OCI-LY1 (cell line): ENCODE results near the gene DROSHA.

Experiments used
- H2AFZ ChIP-seq: fragments of 200-600 bp; sonication (generic), shearing (Covaris generic); 2 replicates; pipeline ENCODE4 v1.6.0; 2014; ENCODE audit warnings: antibody characterized with exemption, mild to moderate bottlenecking, low read length
- H3F3A ChIP-seq: fragments of 200-600 bp; sonication (generic), shearing (Covaris generic); 2 replicates; pipeline ENCODE4 v1.6.0; 2014; ENCODE audit warnings: mild to moderate bottlenecking, antibody characterized with exemption, low read length, moderate library complexity; ENCODE audit not compliant: insufficient read depth
- H3K27ac ChIP-seq: fragments of 200-600 bp; sonication (generic); 2 replicates; pipeline ENCODE4 v1.5.1; 2014; ENCODE audit warnings: low read length, mixed run types, mild to moderate bottlenecking, low read depth; ENCODE audit not compliant: poor library complexity, severe bottlenecking
- H3K27me3 ChIP-seq: fragments of 200-600 bp; sonication (generic); 2 replicates; pipeline ENCODE4 v1.6.0; 2014; ENCODE audit warnings: antibody characterized with exemption, mild to moderate bottlenecking, low read length, moderate library complexity; ENCODE audit not compliant: insufficient read depth
- H3K36me3 ChIP-seq: fragments of 200-600 bp; sonication (generic); 2 replicates; pipeline ENCODE4 v1.6.1; 2014; ENCODE audit warnings: mild to moderate bottlenecking, antibody characterized with exemption, low read length, moderate library complexity, mixed read lengths; ENCODE audit not compliant: insufficient read depth
- H3K4me1 ChIP-seq: fragments of 200-600 bp; sonication (generic); 2 replicates; pipeline ENCODE4 v1.5.1; 2014; ENCODE audit warnings: mild to moderate bottlenecking, low read length, moderate library complexity; ENCODE audit not compliant: insufficient read depth, severe bottlenecking
- H3K4me2 ChIP-seq: fragments of 200-600 bp; sonication (generic), shearing (Covaris generic); 2 replicates; pipeline ENCODE4 v1.6.1; 2014; ENCODE audit warnings: low read length
- H3K4me3 ChIP-seq: fragments of 200-600 bp; sonication (generic); 2 replicates; pipeline ENCODE4 v1.5.1; 2014; ENCODE audit warnings: low read length, low read depth, mild to moderate bottlenecking, mixed read lengths; ENCODE audit not compliant: poor library complexity, severe bottlenecking
- H3K79me2 ChIP-seq: fragments of 200-600 bp; shearing (Covaris generic); 2 replicates; pipeline ENCODE4 v1.6.1; 2016; ENCODE audit warnings: mixed run types, low read length, mixed read lengths; ENCODE audit not compliant: insufficient read depth
- H3K9ac ChIP-seq: fragments of 200-600 bp; sonication (generic), shearing (Covaris generic); 2 replicates; pipeline ENCODE4 v1.6.1; 2014; ENCODE audit warnings: mild to moderate bottlenecking, low read length, mixed read lengths
- H3K9me2 ChIP-seq: fragments of 200-600 bp; sonication (generic), shearing (Covaris generic); 2 replicates; pipeline ENCODE4 v1.6.1; 2014; ENCODE audit warnings: low read depth, mild to moderate bottlenecking, low read length, mixed read lengths
- H3K9me3 ChIP-seq: fragments of 200-600 bp; shearing (Covaris generic); 2 replicates; pipeline ENCODE4 v1.6.1; 2014; ENCODE audit warnings: low read length, mixed read lengths
- H4K20me1 ChIP-seq: fragments of 200-600 bp; sonication (generic), shearing (Covaris generic); 2 replicates; pipeline ENCODE4 v1.6.0; 2016; ENCODE audit warnings: mild to moderate bottlenecking, low read length; ENCODE audit not compliant: insufficient read depth
- CTCF ChIP-seq: fragments of 200-600 bp; sonication (generic), shearing (Covaris generic); IDR thresholded peaks from 2 replicates; pipeline ENCODE4 v1.5.1; 2017; ENCODE audit warnings: mild to moderate bottlenecking, antibody characterized with exemption, low read length, moderate library complexity, mixed read lengths
- EZH2 ChIP-seq: fragments of 200-600 bp; sonication (generic), shearing (Covaris generic); IDR thresholded peaks from 2 replicates; pipeline ENCODE4 v1.8.0; 2017; ENCODE audit warnings: borderline replicate concordance, mixed run types, mild to moderate bottlenecking, antibody characterized with exemption, low read length, moderate library complexity, mixed read lengths

The DROSHA gene

GRCh38 chr5:31365776-31366175 lies 166.1 kb downstream of the DROSHA start:
- H3K4me2 ChIP-seq = no peak overlapping the region
- H3K27me3 ChIP-seq = no peaks in the 10 kb centered on the region
- no peaks in the 10 kb centered on the region for H3K9me3 ChIP-seq
- H3K79me2 ChIP-seq = no peaks in the 10 kb centered on the region
- H2AFZ ChIP-seq = no peak overlapping the region
- no peaks in the 10 kb centered on the region for H3K36me3 ChIP-seq
- H3K4me3 ChIP-seq = no peak overlapping the region
- H4K20me1 ChIP-seq = no peaks in the 10 kb centered on the region
- no peak for TF ChIP-seq CTCF
- no peak for TF ChIP-seq EZH2
- no peak overlapping the region for H3K27ac ChIP-seq
- no peaks in the 10 kb centered on the region for H3K4me1 ChIP-seq
- H3F3A ChIP-seq = no peaks in the 10 kb centered on the region
- H3K9me2 ChIP-seq = no peaks in the 10 kb centered on the region
- no peak overlapping the region for H3K9ac ChIP-seq

GRCh38 chr5:31364881-31365636 lies 166.8 kb downstream of the DROSHA start:
- Histone ChIP-seq H3K9me2 (no peaks in the 10 kb centered on the region), H3K9ac (no peak overlapping the region), H3K27ac (no peak overlapping the region), H3K9me3 (no peaks in the 10 kb centered on the region), H2AFZ (no peak overlapping the region), H4K20me1 (no peaks in the 10 kb centered on the region), H3K4me1 (no peaks in the 10 kb centered on the region), H3F3A (no peaks in the 10 kb centered on the region), H3K4me3 (no peak overlapping the region), H3K36me3 (no peaks in the 10 kb centered on the region), H3K79me2 (no peaks in the 10 kb centered on the region), H3K4me2 (no peak overlapping the region), H3K27me3 (no peaks in the 10 kb centered on the region)
- TF ChIP-seq EZH2 (no peak), CTCF (no peak)

GRCh38 chr5:31362931-31363568 lies 168.8 kb downstream of the DROSHA start:
- H2AFZ ChIP-seq = no peak overlapping the region
- no peaks in the 10 kb centered on the region for H3F3A ChIP-seq
- no peaks in the 10 kb centered on the region for H3K9me2 ChIP-seq
- no peaks in the 10 kb centered on the region for H3K36me3 ChIP-seq
- no peaks in the 10 kb centered on the region for H4K20me1 ChIP-seq
- H3K9me3 ChIP-seq = no peaks in the 10 kb centered on the region
- H3K9ac ChIP-seq = no peak overlapping the region
- H3K4me2 ChIP-seq = no peak overlapping the region
- no peaks in the 10 kb centered on the region for H3K79me2 ChIP-seq
- H3K4me3 ChIP-seq = no peak overlapping the region
- no peak overlapping the region for H3K27ac ChIP-seq
- H3K27me3 ChIP-seq = no peaks in the 10 kb centered on the region
- TF ChIP-seq EZH2 (no peak), CTCF (no peak)
- no peaks in the 10 kb centered on the region for H3K4me1 ChIP-seq
